ENCODE measurements around the gene KCNK13.

DNA sequence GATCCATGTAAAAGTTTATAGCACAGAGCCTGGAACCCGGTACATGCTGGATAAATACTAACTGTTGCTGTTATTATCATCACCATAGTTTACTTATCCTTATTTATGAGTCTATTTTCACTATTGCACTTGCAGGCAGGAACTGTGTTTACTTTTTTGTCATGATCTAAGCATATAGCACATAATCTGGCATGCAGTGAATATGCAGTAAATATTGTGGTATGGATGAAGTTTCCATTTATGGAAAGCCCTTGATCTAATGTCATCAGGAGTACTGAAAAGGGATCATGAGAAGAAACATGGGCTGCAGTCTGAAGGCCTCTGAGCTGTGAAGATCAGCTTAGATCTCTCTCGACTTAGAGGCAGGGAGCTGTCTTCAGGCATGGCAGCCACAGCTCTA lies 91.6 kb downstream of the KCNK13 start:
- TF ChIP-seq, protein P1, sequence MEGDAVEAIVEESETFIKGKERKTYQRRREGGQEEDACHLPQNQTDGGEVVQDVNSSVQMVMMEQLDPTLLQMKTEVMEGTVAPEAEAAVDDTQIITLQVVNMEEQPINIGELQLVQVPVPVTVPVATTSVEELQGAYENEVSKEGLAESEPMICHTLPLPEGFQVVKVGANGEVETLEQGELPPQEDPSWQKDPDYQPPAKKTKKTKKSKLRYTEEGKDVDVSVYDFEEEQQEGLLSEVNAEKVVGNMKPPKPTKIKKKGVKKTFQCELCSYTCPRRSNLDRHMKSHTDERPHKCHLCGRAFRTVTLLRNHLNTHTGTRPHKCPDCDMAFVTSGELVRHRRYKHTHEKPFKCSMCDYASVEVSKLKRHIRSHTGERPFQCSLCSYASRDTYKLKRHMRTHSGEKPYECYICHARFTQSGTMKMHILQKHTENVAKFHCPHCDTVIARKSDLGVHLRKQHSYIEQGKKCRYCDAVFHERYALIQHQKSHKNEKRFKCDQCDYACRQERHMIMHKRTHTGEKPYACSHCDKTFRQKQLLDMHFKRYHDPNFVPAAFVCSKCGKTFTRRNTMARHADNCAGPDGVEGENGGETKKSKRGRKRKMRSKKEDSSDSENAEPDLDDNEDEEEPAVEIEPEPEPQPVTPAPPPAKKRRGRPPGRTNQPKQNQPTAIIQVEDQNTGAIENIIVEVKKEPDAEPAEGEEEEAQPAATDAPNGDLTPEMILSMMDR (IDR thresholded peaks at IDR 0.05), result no peak
- TF ChIP-seq FOXM1 (IDR thresholded peaks at IDR 0.05; ENCODE audit: low read depth), result no peak
- TF ChIP-seq TEAD4 (IDR thresholded peaks at IDR 0.05; ENCODE audit: borderline replicate concordance, insufficient read depth), result no peak
- no peak for TF ChIP-seq ELF1 (IDR thresholded peaks at IDR 0.05)
- no peak for TF ChIP-seq EZH2phosphoT487 (IDR thresholded peaks at IDR 0.05; ENCODE audit: borderline replicate concordance, low read depth)

Measured in SK-N-SH (cell line).